Measurements from ENCODE around the gene ADAD2. TPM values are rescaled to one million over a fixed set of nuclear protein-coding genes. Genes with fewer than 3 reads are reported as not detected.

Gene ADAD2
- total and polyA plus RNA-seq, 2 donors = 0.21 to 0.47 TPM

GRCh38 chr16:84245956-84246678 is 55.2 kb downstream of the ADAD2 start:
- DNase-seq (ENCODE audit: extremely low spot score) = no peak
- Histone ChIP-seq H3K36me3 (ENCODE audit: insufficient read depth) (no peaks in the 10 kb centered on the region), H3K4me1 (ENCODE audit: insufficient read depth) (no peaks in the 10 kb centered on the region), H3K27ac (ENCODE audit: low read depth) (no peak overlapping the region), H3K4me3 (ENCODE audit: low read depth, low read length) (no peak overlapping the region)
- WGBS = 72% methylated on average over 10 of the region's 10 CpGs

GRCh38 chr16:84246679-84247077 is 55.7 kb downstream of the ADAD2 start:
- no peak overlapping the region for H3K27ac ChIP-seq (ENCODE audit: low read depth)
- WGBS = 65% methylated on average over 5 of the region's 5 CpGs
- H3K36me3 ChIP-seq (ENCODE audit: insufficient read depth) = no peaks in the 10 kb centered on the region
- no peak for DNase-seq (ENCODE audit: extremely low spot score)
- H3K4me3 ChIP-seq (ENCODE audit: low read depth, low read length) = no peak overlapping the region
- no peaks in the 10 kb centered on the region for H3K4me1 ChIP-seq (ENCODE audit: insufficient read depth)

Other genes with a start within 250 kb of the ADAD2 start
- 0.21 TPM for gene OSGIN1, start 237.9 kb upstream of the ADAD2 start, total RNA-seq
- 11.9 TPM for gene OSGIN1, start 237.9 kb upstream of the ADAD2 start, polyA plus RNA-seq
- gene NECAB2, start 222.9 kb upstream of the ADAD2 start, total RNA-seq = 1.0 TPM
- 0.20 TPM for gene NECAB2, start 222.9 kb upstream of the ADAD2 start, polyA plus RNA-seq
- not detected for gene SLC38A8, start 148.4 kb upstream of the ADAD2 start, total RNA-seq
- not detected for gene SLC38A8, start 148.4 kb upstream of the ADAD2 start, polyA plus RNA-seq
- 81.3 TPM for gene MBTPS1, start 74.2 kb upstream of the ADAD2 start, total RNA-seq
- gene MBTPS1, start 74.2 kb upstream of the ADAD2 start, polyA plus RNA-seq = 67.8 TPM
- 32.7 TPM for gene HSDL1, start 46.0 kb upstream of the ADAD2 start, total RNA-seq
- gene HSDL1, start 46.0 kb upstream of the ADAD2 start, polyA plus RNA-seq = 12.9 TPM
- not detected for gene DNAAF1, start 45.8 kb upstream of the ADAD2 start, total RNA-seq
- gene DNAAF1, start 45.8 kb upstream of the ADAD2 start, polyA plus RNA-seq = 0.85 TPM
- gene TAF1C, start 4.1 kb upstream of the ADAD2 start, total RNA-seq = 24.4 TPM
- gene TAF1C, start 4.1 kb upstream of the ADAD2 start, polyA plus RNA-seq = 39.3 TPM
- gene KCNG4, start 48.9 kb downstream of the ADAD2 start, total RNA-seq = not detected
- not detected for gene KCNG4, start 48.9 kb downstream of the ADAD2 start, polyA plus RNA-seq
- gene WFDC1, start 103.7 kb downstream of the ADAD2 start, total RNA-seq = 44.6 TPM
- 67.2 TPM for gene WFDC1, start 103.7 kb downstream of the ADAD2 start, polyA plus RNA-seq
- gene ATP2C2, start 177.4 kb downstream of the ADAD2 start, total RNA-seq = 5.0 TPM
- 2.3 TPM for gene ATP2C2, start 177.4 kb downstream of the ADAD2 start, polyA plus RNA-seq